NOMO-1 treated with DMSO at 0.1 percent for 48 hours (cell line): ENCODE measurements around the gene EP300.
"Not testable (repeated sequence)": the region's sequence is repeated elsewhere in the genome, so short reads cannot be mapped to it uniquely, and the experiment has no call there.

Experiments
- DNase-seq: peaks from one replicate; lab custom pipeline; 2025; ENCODE audit not compliant: unreplicated experiment; lab: John Stamatoyannopoulos, UW

The EP300 gene

DNA sequence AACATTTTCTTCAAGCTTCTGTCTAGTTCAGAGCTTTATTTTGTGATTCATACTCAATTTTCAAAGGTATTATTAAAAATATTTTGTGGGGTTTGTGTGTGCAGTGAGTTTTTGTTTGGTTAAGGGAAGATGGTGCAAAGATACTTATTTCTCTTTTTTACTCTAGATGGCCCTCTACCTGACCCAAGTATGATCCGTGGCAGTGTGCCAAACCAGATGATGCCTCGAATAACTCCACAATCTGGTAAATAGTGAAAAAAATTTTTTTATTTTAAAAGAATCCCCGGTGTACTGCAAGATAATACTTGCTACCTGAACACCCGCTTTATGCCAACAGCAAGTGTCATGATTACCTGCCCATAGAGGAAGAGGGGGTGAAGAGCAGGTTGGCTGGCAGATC lies 54.2 kb downstream of the EP300 start:
- no peak for DNase-seq

- DNase-seq = no peak
Observed at GRCh38 chr22:41147722-41148121, 55.3 kb downstream of the EP300 start.

DNA sequence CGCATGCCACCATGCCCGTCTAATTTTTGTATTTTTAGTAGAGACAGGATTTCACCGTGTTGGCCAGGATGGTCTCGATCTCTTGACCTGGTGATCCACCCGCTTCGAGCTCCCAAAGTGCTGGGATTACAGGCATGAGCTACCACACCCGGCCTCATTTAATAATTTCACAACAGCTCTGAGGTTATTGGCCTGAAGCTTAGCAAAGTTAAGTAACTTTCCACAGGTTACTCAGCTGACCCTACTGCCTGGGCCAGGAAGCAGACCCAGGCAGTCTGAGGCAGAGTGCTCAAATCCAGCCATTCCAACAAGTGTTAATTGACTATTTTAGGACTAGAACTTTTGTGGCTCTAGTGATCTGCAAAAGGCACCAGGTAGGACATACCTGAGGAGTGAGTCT lies 60.5 kb downstream of the EP300 start:
- no peak for DNase-seq

DNA sequence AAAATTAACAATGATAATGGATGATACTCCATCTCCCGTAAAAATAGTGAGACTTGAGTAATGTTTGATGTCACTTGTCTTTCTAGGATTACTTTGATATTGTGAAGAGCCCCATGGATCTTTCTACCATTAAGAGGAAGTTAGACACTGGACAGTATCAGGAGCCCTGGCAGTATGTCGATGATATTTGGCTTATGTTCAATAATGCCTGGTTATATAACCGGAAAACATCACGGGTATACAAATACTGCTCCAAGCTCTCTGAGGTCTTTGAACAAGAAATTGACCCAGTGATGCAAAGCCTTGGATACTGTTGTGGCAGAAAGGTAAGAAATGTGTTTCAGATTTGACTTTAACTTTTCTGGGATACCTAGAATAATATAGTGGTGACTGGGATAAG lies 64.7 kb downstream of the EP300 start:
- no peak for DNase-seq

GRCh38 chr22:41169157-41169556 lies 76.8 kb downstream of the EP300 start:
- no peak for DNase-seq

DNA sequence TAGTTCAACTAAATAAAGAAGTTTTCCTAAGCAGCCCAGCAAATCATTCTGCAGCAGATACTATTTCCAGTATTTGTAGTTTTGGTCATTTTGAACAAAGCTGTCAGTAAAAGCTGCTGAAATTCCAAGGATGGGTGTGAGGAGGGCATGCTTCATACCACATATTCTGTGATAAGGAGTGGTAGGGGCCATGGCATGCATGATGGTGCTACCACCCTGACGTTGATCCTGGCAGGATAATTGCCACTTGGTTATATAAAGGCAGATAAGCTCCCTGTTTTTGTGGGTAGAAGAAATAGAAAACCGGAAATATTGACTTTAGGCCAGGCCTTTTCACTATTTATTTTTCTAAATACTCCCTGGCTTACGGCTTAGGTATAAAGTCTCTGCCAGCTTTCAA lies 79.6 kb downstream of the EP300 start:
- DNase-seq = no peak

- DNase-seq = no peak
Observed at GRCh38 chr22:41175546-41175945, 83.2 kb downstream of the EP300 start.

- DNase-seq = no peak
Observed at GRCh38 chr22:41177040-41177621, 84.7 kb downstream of the EP300 start.

GRCh38 chr22:41177622-41178424 lies 85.4 kb downstream of the EP300 start:
- no peak for DNase-seq

GRCh38 chr22:41178425-41178975 lies 86.1 kb downstream of the EP300 start:
- DNase-seq = no peak

GRCh38 chr22:41180362-41180761 lies 88.0 kb downstream of the EP300 start:
- DNase-seq = not testable (repeated sequence)

DNA sequence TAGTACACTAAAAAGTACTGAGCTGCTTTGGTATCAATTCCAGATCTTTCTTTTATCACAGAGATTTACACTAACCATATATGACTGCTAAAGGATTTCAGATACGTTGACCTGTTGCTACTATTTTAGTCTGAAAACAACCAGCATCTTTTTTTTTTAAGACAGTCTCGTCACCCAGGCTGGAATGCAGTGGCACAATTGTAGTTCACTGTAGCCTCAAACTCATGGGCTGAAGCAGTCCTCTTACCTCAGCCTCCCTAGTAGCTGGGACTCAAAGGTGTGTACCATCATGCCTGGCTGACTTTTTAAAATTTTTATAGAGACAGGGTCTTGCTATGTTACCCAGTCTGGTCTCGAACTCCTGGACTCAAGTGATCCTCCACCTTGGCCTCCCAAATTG lies 88.5 kb downstream of the EP300 start:
- no peak for DNase-seq

DNA sequence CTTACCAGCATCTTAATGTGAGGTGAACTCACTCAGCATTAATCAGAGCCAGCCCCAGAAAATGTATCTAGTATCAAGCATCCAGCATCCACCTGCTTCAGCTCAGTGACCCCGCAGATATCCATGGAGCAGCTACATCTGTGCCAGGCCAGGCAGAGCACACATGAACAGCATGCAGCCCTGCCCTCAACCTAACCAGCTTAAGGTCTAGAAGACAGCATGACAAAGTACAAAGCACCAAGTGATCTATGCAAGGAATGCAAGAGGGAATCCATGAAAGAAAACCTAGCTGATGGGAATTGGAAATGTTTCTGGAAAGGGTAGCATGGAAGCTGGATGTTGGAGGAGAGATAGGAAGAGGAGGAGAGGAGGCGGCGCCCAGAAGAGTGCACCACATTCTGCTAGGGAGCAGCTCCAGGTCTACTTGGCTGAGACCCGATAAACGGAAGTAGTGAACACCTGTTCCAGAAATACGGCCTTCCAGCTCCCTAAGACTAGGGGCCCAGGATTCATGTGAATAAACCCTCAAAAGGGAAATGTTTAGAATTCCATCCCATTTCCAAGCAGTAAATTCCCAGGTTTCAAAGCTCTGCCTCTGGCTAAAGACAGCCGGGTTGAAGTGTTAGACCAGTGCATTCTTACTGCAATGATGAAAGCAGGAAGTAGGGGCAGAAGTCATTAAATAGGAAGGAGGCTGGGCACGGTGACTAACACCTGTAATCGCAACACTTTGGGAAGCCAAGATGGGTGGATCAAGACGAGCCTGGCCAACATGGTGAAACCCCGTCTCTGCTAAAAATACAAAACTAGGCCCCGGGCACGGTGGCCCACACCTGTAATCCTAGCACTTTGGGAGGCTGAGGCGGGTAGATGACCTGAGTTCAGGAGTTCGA lies 89.2 kb downstream of the EP300 start:
- DNase-seq = peak; percentile 83

DNA sequence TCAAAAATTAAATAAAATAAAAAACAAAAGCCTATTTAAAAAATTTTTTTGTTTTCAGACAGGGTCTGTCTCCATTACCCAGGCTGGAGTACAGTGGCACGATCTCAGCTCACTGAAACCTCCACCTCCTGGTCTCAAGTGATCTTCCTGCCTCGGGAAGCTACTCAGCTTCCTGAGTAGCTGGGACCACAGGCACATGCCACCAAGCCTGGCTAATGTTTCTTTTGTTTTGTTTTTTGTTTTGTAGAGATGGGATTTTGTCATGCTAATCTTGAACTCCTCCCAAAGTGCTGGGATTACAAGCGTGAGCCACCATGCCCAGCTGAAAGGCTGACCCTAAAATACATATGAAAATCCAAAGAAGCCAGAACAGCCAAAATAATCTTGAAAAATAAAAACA lies 92.3 kb downstream of the EP300 start:
- DNase-seq = no peak

- no peak for DNase-seq
Observed at GRCh38 chr22:41191467-41191866, 99.1 kb downstream of the EP300 start.

DNA sequence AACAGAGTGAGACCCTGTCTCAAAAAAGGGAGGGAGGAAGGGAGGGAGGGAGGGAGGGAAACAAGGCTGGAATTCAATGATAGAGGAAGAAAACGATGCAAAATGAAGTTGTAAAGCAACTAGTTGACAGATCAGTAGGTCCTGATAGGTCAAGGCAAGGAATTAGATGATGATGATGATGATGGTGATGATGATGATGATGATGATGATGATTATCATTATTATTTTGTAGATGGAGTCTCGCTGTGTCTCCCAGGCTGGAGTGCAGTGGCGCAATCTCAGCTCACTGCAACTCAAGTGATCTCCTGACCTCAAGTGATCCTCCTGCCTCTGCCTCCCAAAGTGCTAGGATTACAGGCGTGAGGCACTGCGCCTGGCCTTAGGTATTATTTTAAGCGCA lies 101.4 kb downstream of the EP300 start:
- no peak for DNase-seq

GRCh38 chr22:41197038-41197972 lies 104.9 kb downstream of the EP300 start:
- DNase-seq = peak; percentile 76

- peak; percentile 10 for DNase-seq
Observed at GRCh38 chr22:41198027-41198580, 105.7 kb downstream of the EP300 start.

GRCh38 chr22:41201141-41201540 lies 108.7 kb downstream of the EP300 start:
- DNase-seq = peak; percentile 44

DNA sequence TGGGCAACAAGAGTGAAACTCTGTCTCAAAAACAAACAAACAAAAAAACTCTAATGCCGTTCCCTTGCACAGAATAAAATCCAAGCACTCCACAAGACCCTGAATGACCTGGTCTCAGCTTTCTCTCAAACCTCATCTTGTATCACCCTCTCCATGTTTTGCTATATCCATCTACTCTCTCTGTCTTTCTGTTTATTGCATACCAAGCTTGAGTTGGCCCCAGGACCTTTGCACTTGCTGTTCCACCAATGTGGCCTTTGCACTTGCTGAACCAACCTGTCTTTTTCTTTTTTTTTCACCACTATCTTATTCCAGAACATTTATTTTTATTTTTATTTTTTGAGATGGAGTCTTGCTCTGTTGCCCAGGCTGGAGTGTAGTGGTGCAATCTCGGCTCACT lies 110.7 kb downstream of the EP300 start:
- DNase-seq = no peak
